Globus pallidus (tissue), 1 donor: Measurements from ENCODE around the gene IQSEC1.

Source experiments
- DNase-seq: peaks from one replicate; pipeline ENCODE4 v3.0.0-alpha.2; 2015; ENCODE audit warnings: low spot score

IQSEC1 gene

DNA sequence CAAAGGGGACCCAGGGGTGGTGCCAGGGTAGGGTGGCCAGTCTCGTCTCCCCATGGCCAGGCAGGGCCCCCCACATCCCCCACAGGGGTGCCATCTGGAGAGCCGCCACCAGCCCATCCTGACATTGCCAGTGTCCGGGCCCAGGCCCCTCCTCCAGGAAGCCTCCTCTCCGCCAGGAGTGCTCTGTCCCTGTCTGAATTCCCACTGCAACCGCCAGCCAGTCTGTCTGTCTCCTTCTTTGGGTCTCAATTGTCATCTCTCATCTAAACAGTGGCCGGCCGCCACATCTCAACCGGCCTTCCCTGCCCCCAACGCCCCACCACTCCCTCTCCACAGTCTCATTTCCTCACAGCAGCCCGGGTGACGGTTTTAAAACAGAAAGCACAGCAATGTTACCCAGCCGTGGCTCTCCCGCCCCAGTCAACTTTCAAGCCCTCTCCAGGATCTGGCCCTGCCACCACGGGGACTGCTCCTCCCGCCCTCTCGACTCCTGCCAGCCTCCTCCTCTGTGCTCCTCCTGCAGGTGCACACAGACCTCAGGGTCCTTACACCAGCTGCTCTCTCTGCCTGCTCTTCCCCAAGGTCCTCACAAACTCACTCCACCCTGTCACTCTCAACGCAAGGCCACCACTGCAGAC lies 57.0 kb downstream of the IQSEC1 start:
- peak; percentile 39 for DNase-seq

DNA sequence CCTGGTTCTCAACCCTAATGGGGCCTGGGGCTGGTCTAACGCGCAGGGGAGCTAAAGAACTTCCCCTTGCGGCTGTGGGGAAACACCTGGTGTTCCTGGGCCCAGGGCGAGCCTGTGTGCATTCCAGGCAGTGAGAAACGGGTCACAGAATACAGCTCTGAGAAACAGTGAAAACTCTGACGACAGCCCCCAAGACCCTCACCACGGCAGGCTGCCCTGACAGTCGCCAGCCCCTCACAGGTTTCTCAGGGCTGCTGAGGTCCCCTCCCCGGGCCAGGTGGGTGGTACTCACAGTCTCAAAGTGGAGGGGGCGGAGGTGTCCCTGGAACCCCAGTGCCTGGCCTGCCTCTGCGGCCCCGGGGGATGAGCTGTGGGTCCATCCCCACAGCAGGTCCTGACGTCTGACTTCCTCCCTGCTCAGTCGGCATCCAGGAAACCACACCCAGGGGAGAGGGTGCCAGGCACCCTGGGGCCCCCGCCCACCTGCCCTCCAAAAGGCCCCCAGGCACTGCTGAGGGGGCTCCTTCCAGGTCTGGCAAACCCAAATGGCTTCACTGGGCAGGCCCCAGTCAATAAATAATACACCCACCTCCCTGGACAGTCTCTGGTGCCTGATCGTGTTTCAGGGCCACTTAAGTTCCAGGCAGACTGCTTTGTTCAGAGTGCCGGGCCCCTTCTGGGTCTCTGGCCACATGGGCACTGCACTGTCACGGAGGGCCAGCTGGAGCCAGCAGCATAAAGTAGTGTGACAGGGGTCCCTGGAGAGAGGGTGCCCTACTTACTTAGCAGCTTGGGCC lies 57.7 kb downstream of the IQSEC1 start:
- DNase-seq: no peak

DNA sequence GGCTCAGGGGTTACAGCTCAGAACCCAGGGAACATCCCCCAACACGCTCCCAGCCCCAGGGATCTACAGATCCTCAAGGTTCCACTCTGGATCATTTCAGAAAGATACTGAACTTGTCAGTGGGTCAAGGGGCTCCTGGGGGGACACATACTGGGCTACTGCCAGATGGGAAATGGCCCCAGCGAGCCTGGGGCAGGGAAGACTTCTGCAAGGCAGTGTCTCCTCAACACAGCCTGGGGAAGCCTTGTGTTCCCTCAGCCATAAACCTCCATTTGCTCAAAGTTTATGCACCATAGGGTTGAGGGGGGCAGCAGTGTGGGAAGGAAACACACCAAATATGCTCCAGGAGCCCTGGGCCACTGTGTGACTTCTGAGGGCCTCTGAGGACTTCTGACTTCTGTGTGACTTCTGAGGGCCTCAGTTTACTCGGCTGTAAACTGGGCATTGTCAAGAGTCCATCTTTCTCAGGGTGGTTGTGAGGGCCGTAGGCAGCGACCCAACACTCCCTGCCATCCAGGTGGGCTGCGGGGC lies 58.4 kb downstream of the IQSEC1 start:
- DNase-seq: no peak

DNA sequence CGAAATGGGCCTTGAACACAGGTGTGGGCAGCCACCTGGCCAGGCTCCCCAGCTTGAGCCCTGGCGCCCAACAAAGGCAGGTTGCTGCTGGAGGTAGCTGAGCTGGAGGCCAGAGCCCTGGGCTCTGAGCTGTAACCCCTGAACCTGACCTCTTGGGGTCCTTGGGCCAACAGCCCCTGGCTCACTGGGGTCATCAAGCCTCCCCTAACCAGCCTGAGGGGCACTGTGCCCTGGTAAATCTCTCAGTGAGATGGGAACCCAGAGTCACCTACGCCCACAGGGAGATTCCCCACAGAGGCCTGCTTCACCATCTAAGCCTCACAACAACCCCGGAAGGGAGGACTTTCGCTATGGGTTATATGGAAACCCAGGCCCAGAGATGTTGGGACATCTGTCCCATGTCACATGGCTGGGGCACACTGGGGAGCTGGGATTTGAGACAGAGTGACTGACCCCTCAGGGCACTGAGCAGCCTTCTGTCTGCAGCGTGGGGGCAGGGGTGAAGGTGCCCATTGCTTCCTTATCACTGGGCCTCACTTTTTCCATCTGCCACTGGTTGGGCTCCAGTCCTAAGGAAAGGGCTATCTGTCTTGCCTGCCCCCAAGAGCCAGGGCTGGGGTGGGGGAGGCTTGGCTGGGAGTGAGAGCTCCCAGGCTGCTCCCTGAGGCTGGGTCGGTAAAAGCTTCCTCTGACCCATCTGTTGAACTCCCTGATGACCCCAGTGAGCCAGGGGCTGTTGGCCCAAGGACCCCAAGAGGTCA lies 59.1 kb downstream of the IQSEC1 start:
- DNase-seq: no peak

- DNase-seq: no peak
Observed at GRCh38 chr3:13013566-13013965, 59.7 kb downstream of the IQSEC1 start.

- DNase-seq: no peak
Observed at GRCh38 chr3:13013151-13013561, 60.1 kb downstream of the IQSEC1 start.

GRCh38 chr3:13012221-13012691 lies 61.0 kb downstream of the IQSEC1 start:
- DNase-seq: no peak

DNA sequence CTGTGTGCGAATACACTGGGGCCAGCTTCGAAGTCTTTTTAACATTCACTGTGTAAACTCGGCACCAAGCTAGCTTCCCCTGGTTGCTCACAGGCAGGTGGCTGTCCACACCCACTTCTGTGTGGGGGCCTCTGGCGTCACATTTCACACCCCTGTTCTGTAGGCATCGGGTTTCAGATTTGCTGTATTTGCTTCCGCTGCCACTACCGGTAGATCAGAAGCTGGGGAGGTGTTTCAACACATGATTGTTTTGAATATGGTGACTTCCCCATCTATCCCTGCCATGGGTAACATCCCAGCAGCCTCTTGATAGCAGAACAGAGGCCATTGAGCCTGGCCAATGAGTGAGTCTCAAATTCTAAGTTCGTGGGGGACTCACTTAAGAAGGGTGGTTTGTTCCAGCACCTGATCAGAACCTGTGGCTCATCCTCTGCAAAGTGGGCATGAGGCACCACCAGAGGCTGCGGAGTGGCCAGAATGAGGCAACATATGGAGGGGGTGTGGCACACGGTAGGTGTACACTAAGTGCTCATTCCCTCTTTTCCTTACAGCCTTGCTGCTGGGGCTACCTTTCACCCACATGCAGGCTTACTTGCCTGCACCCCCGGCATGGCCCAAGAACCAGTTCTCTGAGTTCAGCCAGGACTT lies 61.5 kb downstream of the IQSEC1 start:
- no peak for DNase-seq

- DNase-seq: no peak
Observed at GRCh38 chr3:13010780-13011572, 62.3 kb downstream of the IQSEC1 start.

GRCh38 chr3:13009946-13010315 lies 63.3 kb downstream of the IQSEC1 start:
- DNase-seq: no peak

DNA sequence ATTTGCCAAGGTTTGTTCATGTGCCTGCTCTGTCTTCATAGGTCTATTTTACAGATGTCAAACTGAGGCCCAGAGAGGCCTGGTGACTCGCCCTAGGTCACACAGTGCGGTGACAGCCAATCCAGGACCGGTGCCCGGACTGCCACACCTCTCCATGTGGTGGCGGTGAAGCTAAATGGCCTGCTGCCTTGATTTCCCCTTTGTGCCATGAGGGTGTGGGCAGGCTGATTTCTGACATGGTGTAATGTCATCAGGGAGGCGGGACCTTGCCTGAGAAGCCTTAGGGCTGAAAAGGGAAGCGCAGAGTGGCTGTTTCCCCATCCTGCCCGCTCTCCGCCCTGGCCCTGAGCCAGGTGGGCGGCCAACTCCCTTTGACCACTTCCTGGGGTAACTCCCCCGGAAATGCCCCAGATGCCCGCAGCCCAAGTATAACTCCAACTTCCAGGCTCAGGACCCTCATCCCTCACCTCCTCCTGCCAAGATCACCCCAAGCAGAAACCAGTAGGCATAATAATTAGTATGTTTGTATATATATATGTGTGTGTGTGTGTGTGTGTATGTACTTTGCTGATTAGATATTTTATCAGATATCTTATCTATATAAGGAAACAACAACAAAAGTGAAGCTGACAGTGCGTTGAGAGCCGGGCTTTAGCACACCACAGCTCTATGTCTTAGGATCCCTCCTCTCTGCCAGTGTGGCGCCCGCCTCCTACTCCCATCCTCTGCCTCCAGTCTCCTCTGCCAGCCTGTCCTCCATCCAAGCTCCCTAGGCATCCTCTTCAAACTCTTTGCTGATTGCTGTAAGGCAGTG lies 63.9 kb downstream of the IQSEC1 start:
- DNase-seq: no peak

- no peak for DNase-seq
Observed at GRCh38 chr3:13008155-13008995, 64.9 kb downstream of the IQSEC1 start.

GRCh38 chr3:13007251-13007941 lies 65.8 kb downstream of the IQSEC1 start:
- no peak for DNase-seq

DNA sequence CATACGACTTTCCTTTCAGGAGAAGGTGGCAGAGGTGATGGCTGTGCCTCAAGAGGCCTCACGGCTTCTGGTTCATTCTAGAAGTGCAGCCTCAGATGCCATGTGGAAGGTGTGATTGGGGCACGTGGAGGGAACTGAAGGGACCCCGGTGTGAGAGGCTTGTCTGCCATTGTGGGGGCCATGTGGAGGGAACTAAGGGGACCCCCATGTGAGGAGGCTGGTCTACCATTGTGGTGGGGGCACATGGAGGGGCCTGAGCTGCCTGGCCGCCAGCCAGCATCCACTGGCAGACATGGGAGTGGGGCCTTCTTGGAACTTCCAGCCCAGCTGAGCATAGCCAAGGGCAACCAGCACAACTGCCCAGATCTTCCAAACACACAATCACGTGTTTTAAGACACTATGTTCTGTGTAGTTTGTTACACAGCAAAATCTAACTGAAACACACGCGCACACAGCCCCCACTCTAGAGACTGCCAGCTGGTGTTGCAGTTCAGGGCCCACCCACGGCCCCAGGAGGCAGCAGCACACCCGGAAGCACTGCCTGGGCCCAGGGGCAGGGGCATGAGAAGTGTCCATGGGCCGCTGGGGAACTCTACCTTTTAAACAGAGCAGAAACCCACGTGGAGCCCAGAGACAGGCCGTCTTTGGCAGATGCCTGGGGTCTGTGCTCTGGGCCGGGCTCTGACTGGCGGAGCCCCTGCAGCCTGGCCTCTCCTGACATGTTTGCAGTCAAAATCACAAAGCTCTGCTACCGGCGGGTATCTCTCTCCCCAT lies 66.8 kb downstream of the IQSEC1 start:
- no peak for DNase-seq

- DNase-seq: no peak
Observed at GRCh38 chr3:13005301-13005700, 67.9 kb downstream of the IQSEC1 start.

GRCh38 chr3:13004376-13004775 lies 68.9 kb downstream of the IQSEC1 start:
- DNase-seq: no peak

DNA sequence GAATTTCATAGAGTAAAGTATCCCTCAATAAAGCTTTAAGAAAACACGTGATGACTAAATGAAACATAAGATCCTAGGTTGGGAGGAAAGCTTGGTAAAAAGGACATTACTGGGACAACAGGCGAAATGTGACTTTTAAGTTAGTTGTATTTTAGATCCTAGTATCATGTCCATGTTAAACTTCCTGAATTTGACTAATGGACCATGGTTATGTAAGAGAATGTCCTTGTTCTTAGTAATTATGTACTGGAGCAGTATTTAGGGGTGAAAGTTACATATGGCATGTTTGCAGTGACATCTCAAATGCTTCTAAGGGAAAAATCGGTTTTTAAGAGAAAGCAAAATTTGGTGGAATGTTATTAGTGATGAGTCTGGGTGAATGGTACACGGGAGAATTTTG lies 69.6 kb downstream of the IQSEC1 start:
- no peak for DNase-seq
